Small intestine (tissue), 7 donors: ENCODE results near the gene CRYBB3. TPM values are rescaled to one million over a fixed set of nuclear protein-coding genes. Genes with fewer than 3 reads are reported as not detected.
"Not testable (repeated sequence)": the region's sequence is repeated elsewhere in the genome, so short reads cannot be mapped to it uniquely, and the experiment has no call there.

Source experiments
- DNase-seq, 2 donors: peaks; one replicate each; pipeline versions ENCODE4 v3.0.0 to v3.0.0-alpha.2; 2013
- FAIRE-seq: peaks from 2 replicates; lab custom pipeline; 2012; peaks lifted over from hg19 to GRCh38; lab: Jason Lieb, UNC
- H3K27ac ChIP-seq, 3 donors: one replicate each; pipeline ENCODE4 v1.5.1; 2013; ENCODE audit warnings: low read length in 2 of 3, mild to moderate bottlenecking in 2 of 3, control low read depth in 1 of 3, inconsistent platforms in 1 of 3, low read depth in 1 of 3, moderate library complexity in 1 of 3
- H3K27me3 ChIP-seq, 3 donors: one replicate each; pipeline ENCODE4 v1.6.1; 2013; ENCODE audit warnings: low read length in 3 of 3, inconsistent platforms in 1 of 3; ENCODE audit not compliant: control insufficient read depth in 3 of 3, insufficient read depth in 3 of 3
- H3K36me3 ChIP-seq, 3 donors: one replicate each; pipeline ENCODE4 v1.6.1; 2013; ENCODE audit warnings: low read length in 3 of 3, inconsistent platforms in 1 of 3, low read depth in 1 of 3, mild to moderate bottlenecking in 1 of 3, moderate library complexity in 1 of 3; ENCODE audit not compliant: control insufficient read depth in 3 of 3, insufficient read depth in 2 of 3
- H3K4me1 ChIP-seq, 3 donors: one replicate each; pipeline ENCODE4 v1.6.1; 2013; ENCODE audit warnings: low read length in 2 of 3, inconsistent platforms in 1 of 3, low read depth in 1 of 3, mild to moderate bottlenecking in 1 of 3, moderate library complexity in 1 of 3; ENCODE audit not compliant: control insufficient read depth in 3 of 3, insufficient read depth in 2 of 3
- H3K4me3 ChIP-seq, 3 donors: one replicate each; pipeline ENCODE4 v1.5.1; 2013; ENCODE audit warnings: low read length in 3 of 3, control low read depth in 1 of 3, inconsistent platforms in 1 of 3, low read depth in 1 of 3, mild to moderate bottlenecking in 1 of 3, moderate library complexity in 1 of 3
- H3K9me3 ChIP-seq, 2 donors: one replicate each; pipeline ENCODE4 v1.6.1; 2013; ENCODE audit warnings: low read depth in 1 of 2, low read length in 1 of 2; ENCODE audit not compliant: control insufficient read depth in 2 of 2, insufficient read depth in 1 of 2
- WGBS, 3 donors: extraction: QIAGEN DNeasy Blood & Tissue Kit; methylation state at CpG; one replicate each; pipeline ENCODE4 v1.1.7; 2013; 5-methylcytosine and 5-hydroxymethylcytosine counted together
- polyA plus RNA-seq, 4 donors: library from polyadenylated mRNA; stranded (reverse) in 3 of 4; unstranded in 1 of 4; fragments of 200-250 nt in 3 of 4; fragments of 120-200 nt in 1 of 4; gene quantifications; one replicate each; pipeline versions ENCODE4 v1.2.1 to v1.2.3, GENCODE V29; 2013
- donor health status: healthy with polysubstance abuse.
- donor health status: control.
- donor health status: control.
- donor health status: Bipolar disorder and iron deficiency.
- donor health status: healthy.

The CRYBB3 gene
- polyA plus RNA-seq, 4 donors, result 0.10 to 6.5 (median 1.8) TPM

- H3K9me3 ChIP-seq, DNase-seq, FAIRE-seq, H3K27me3 ChIP-seq, H3K27ac ChIP-seq, H3K4me1 ChIP-seq, H3K4me3 ChIP-seq: not testable (repeated sequence)
- 84 to 95% (median 87%) methylated on average over 6 of the region's 6 CpGs for WGBS, 3 donors
- H3K36me3 ChIP-seq, result peaks cover 16 to 65% (median 52%) of the 10 kb centered on the region in 3 donors
Measured at GRCh38 chr22:25178348-25178747, 21.3 kb upstream of the CRYBB3 start.

- H3K4me1 ChIP-seq, FAIRE-seq, H3K27ac ChIP-seq, H3K4me3 ChIP-seq, H3K27me3 ChIP-seq, H3K9me3 ChIP-seq, DNase-seq: not testable (repeated sequence)
- WGBS, 3 donors, result 69 to 96% (median 94%) methylated on average over 33 to 52 of the region's 63 CpGs
- H3K36me3 ChIP-seq, result peaks cover 14 to 65% (median 53%) of the 10 kb centered on the region in 3 donors
Measured at GRCh38 chr22:25178869-25179631, 20.6 kb upstream of the CRYBB3 start.

GRCh38 chr22:25182131-25183110 is 17.2 kb upstream of the CRYBB3 start:
- Histone ChIP-seq H3K4me3 (no peak overlapping the region), H3K4me1 (no peaks in the 10 kb centered on the region), H3K9me3 (peaks cover 0 to 5% of the 10 kb centered on the region in 2 donors), H3K27ac (no peak overlapping the region), H3K27me3 (no peaks in the 10 kb centered on the region), H3K36me3 (peaks cover 16 to 64% (median 49%) of the 10 kb centered on the region in 3 donors)
- DNase-seq, result no peak
- no peak for FAIRE-seq
- WGBS, 3 donors, result 79 to 87% (median 87%) methylated on average over 10 of the region's 10 CpGs

- H3K27ac ChIP-seq, result no peak overlapping the region
- 79 to 85% (median 81%) methylated on average over 12 of the region's 12 CpGs for WGBS, 3 donors
- DNase-seq, result no peak
- H3K4me3 ChIP-seq, result no peak overlapping the region
- peaks cover 0 to 5% of the 10 kb centered on the region in 2 donors for H3K9me3 ChIP-seq
- no peak for FAIRE-seq
- no peaks in the 10 kb centered on the region for H3K4me1 ChIP-seq
- H3K36me3 ChIP-seq, result peaks cover 10 to 55% (median 43%) of the 10 kb centered on the region in 3 donors
- no peaks in the 10 kb centered on the region for H3K27me3 ChIP-seq
Measured at GRCh38 chr22:25183949-25184619, 15.6 kb upstream of the CRYBB3 start.

- no peak overlapping the region for H3K27ac ChIP-seq
- no peak for DNase-seq
- no peak overlapping the region for H3K4me3 ChIP-seq
- no peaks in the 10 kb centered on the region for H3K9me3 ChIP-seq
- no peaks in the 10 kb centered on the region for H3K4me1 ChIP-seq
- H3K27me3 ChIP-seq, result no peaks in the 10 kb centered on the region
- peaks cover 8 to 52% (median 34%) of the 10 kb centered on the region in 3 donors for H3K36me3 ChIP-seq
- WGBS, 3 donors, result 86 to 94% (median 88%) methylated on average over 3 of the region's 3 CpGs
- FAIRE-seq, result no peak
Measured at GRCh38 chr22:25186140-25186539, 13.5 kb upstream of the CRYBB3 start.

- no peak overlapping the region for H3K27ac ChIP-seq
- WGBS, 3 donors, result 78 to 94% (median 84%) methylated on average over 6 of the region's 6 CpGs
- no peak for FAIRE-seq
- no peaks in the 10 kb centered on the region for H3K4me1 ChIP-seq
- DNase-seq, result no peak
- H3K36me3 ChIP-seq, result peaks cover 8 to 54% (median 28%) of the 10 kb centered on the region in 3 donors
- no peaks in the 10 kb centered on the region for H3K27me3 ChIP-seq
- no peak overlapping the region for H3K4me3 ChIP-seq
- no peaks in the 10 kb centered on the region for H3K9me3 ChIP-seq
Measured at GRCh38 chr22:25187469-25187868, 12.2 kb upstream of the CRYBB3 start.

GRCh38 chr22:25192406-25192805 is 7.3 kb upstream of the CRYBB3 start:
- FAIRE-seq (no peak), DNase-seq (no peak)
- H3K36me3 ChIP-seq, result peaks cover 0 to 43% (median 9%) of the 10 kb centered on the region in 3 donors
- 84 to 91% (median 88%) methylated on average over 12 of the region's 12 CpGs for WGBS, 3 donors
- no peaks in the 10 kb centered on the region for H3K9me3 ChIP-seq
- H3K4me1 ChIP-seq, result no peaks in the 10 kb centered on the region
- no peak overlapping the region for H3K4me3 ChIP-seq
- H3K27ac ChIP-seq, result no peak overlapping the region
- H3K27me3 ChIP-seq, result no peaks in the 10 kb centered on the region

GRCh38 chr22:25193130-25193529 is 6.5 kb upstream of the CRYBB3 start:
- 26 to 57% (median 39%) methylated on average over 4 of the region's 4 CpGs for WGBS, 3 donors
- FAIRE-seq (no peak), DNase-seq (peak; percentile 11 to 78)
- Histone ChIP-seq H3K36me3 (peaks cover 0 to 47% (median 12%) of the 10 kb centered on the region in 3 donors), H3K4me3 (no peak overlapping the region), H3K4me1 (no peaks in the 10 kb centered on the region), H3K9me3 (no peaks in the 10 kb centered on the region), H3K27me3 (no peaks in the 10 kb centered on the region), H3K27ac (peak overlapping the region in 1 of 3 donors; percentile 14)
